Measurements from ENCODE around the gene SUDS3. TPM values are rescaled to one million over a fixed set of nuclear protein-coding genes. Genes with fewer than 3 reads are reported as not detected.

Gene SUDS3
- total RNA-seq, 4 donors from 2014 or later: 37.7 to 66.3 (median 50.1) TPM

DNA sequence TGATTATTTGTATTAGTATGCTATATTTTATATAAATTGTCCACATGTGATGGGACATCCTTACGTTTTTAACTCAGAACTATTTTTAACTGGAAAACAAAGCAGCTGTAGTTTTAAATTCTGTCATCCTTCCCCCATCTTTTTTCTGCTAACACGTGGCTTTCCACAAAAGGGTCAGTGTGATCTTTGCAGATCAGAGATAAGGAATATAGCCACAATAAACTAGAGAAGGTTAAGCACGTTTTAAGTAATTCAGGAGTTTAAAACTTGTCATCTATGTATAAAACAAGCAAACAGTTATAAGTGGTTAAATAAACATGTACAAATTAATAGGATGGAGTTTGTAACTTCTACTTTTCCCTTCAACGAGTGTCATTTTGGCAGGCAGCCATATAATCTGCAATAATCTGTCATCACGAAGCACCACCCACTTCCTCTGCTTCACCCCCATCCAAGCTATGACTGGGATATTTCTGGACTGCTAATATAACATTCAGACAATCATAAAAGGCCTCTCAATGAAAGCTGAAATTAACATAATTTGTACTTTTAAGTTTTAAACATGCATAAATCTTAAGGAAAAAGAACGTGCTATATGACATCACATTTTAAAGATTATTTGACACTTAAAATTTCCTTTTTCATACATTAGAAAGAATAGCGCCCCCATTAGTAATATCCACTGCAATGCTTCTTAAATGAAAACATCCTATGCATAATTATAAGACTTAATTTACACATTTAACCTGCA is 18.9 kb upstream of the SUDS3 start:
- Histone ChIP-seq H3K4me3 (no peak overlapping the region), H3K27me3 (no peaks in the 10 kb centered on the region), H3K36me3 (no peaks in the 10 kb centered on the region), H3K9me3 (no peaks in the 10 kb centered on the region), H3K4me1 (peaks cover 24% of the 10 kb centered on the region), H3K27ac (peak overlapping the region; percentile 83)
- 18% methylated on average over 7 of the region's 7 CpGs for WGBS
- no peak for TF ChIP-seq EP300 (IDR thresholded peaks at IDR 0.05)
- no peak for TF ChIP-seq CTCF (IDR thresholded peaks at IDR 0.05)
- no peak for TF ChIP-seq POLR2A (IDR thresholded peaks at IDR 0.05)
- no peak for TF ChIP-seq POLR2AphosphoS5 (IDR thresholded peaks at IDR 0.05)
- DNase-seq (ENCODE audit: low spot score in 2 of 2): no peak

- Histone ChIP-seq H3K4me1 (peaks cover 24% of the 10 kb centered on the region), H3K27ac (no peak overlapping the region), H3K4me3 (no peak overlapping the region), H3K36me3 (no peaks in the 10 kb centered on the region), H3K9me3 (no peaks in the 10 kb centered on the region), H3K27me3 (no peaks in the 10 kb centered on the region)
- TF ChIP-seq CTCF (IDR thresholded peaks at IDR 0.05) (no peak), POLR2A (IDR thresholded peaks at IDR 0.05) (no peak), EP300 (IDR thresholded peaks at IDR 0.05) (no peak)
- no peak for DNase-seq (ENCODE audit: low spot score in 2 of 2)
- WGBS: 84% methylated on average over 1 of the region's 1 CpG
These were observed 18.4 kb upstream of the SUDS3 start for GRCh38 chr12:118358008-118358359.

DNA sequence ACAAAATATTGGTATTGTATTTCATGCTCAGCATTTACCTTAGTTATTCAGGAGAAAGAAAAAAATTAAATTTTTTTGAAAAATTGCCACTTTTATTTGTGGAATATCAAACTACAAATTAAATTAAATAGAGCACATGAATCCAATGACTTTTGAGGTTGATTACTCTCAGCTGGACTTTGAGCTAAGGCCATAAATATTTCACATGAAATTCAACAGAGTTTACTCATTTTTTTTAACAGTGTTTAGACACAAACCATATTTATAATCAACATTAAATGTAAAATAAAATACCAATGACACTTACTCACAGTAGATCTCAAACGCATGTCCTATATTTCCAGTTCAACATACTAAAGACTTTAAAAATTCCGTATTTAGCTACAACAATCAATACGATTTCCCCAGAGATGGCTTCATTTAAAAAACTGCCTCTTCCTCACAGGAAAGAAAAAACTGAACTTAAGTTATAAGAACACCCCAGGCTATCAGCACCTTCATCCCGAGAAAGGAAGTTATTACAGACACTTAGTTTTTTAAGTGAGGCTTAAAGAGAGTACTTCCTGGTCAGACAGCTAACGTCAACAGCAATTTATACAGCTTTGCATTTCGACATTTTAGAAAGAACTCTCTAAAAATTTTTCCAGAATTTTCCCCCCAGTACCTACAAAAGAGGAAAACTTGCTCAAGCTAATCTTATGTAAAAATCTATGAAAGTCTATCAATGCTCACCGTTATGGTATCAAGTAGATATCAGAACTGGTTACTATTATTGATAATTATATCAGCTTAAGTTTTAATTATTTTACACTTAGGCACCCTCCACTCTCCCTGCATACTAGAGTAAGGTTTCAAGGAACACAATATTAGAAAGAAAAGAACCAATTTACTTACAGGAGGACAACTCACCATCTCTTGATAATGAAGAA is 17.5 kb upstream of the SUDS3 start:
- TF ChIP-seq POLR2AphosphoS5 (IDR thresholded peaks at IDR 0.05) (no peak), POLR2A (IDR thresholded peaks at IDR 0.05) (no peak), CTCF (IDR thresholded peaks at IDR 0.05) (no peak), EP300 (IDR thresholded peaks at IDR 0.05) (no peak)
- no peak for DNase-seq (ENCODE audit: low spot score in 2 of 2)
- Histone ChIP-seq H3K27ac (no peak overlapping the region), H3K27me3 (no peaks in the 10 kb centered on the region), H3K4me3 (peak overlapping the region; percentile 9), H3K36me3 (no peaks in the 10 kb centered on the region), H3K4me1 (peaks cover 24% of the 10 kb centered on the region), H3K9me3 (no peaks in the 10 kb centered on the region)
- 50% methylated on average over 7 of the region's 7 CpGs for WGBS

DNA sequence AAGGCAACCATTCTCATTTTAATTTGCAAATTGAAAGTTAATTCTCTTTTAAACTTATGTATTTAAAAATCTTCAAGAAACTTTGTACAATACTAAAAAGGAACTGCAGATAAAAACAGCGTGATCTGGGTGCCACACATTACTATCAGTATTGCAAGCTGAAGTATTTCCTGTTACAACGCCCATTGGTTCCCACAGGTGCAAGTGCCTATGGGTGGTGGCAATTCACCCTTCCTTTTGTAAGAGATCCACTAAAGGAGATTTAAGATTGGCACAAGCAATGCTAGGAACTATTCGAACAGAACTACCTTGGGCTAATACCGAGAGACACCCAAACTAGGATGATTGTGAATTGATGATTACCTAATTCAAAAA is 16.8 kb upstream of the SUDS3 start:
- Histone ChIP-seq H3K9me3 (no peaks in the 10 kb centered on the region), H3K36me3 (no peaks in the 10 kb centered on the region), H3K27me3 (no peaks in the 10 kb centered on the region), H3K4me1 (peaks cover 24% of the 10 kb centered on the region), H3K4me3 (no peak overlapping the region), H3K27ac (no peak overlapping the region)
- no peak for DNase-seq (ENCODE audit: low spot score in 2 of 2)
- TF ChIP-seq POLR2A (IDR thresholded peaks at IDR 0.05) (no peak), POLR2AphosphoS5 (IDR thresholded peaks at IDR 0.05) (no peak), EP300 (IDR thresholded peaks at IDR 0.05) (no peak), CTCF (IDR thresholded peaks at IDR 0.05) (no peak)
- 78% methylated on average over 4 of the region's 4 CpGs for WGBS

DNA sequence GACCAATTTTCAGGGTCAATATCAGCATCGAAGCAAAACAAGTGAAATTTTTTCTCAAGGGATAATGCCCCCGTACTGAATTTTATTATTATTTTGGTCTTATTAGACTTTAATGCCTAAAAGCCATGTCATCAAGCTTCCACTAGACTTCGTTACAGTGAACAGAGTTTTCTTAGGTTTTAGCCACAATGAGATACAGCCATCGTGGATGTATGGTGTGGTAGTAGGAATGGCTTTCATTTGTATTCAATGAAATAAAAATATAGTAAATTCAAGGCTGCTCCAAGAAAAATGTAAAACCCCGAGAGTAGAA is 15.3 kb upstream of the SUDS3 start:
- TF ChIP-seq POLR2A (IDR thresholded peaks at IDR 0.05) (no peak), EP300 (IDR thresholded peaks at IDR 0.05) (no peak), CTCF (IDR thresholded peaks at IDR 0.05) (no peak), POLR2AphosphoS5 (IDR thresholded peaks at IDR 0.05) (no peak)
- H3K36me3 ChIP-seq: no peaks in the 10 kb centered on the region
- H3K9me3 ChIP-seq: no peaks in the 10 kb centered on the region
- H3K4me3 ChIP-seq: no peak overlapping the region
- WGBS: 77% methylated on average over 5 of the region's 5 CpGs
- H3K27me3 ChIP-seq: no peaks in the 10 kb centered on the region
- H3K27ac ChIP-seq: no peak overlapping the region
- no peak for DNase-seq (ENCODE audit: low spot score in 2 of 2)
- peaks cover 22% of the 10 kb centered on the region for H3K4me1 ChIP-seq

Measured in suprapubic skin (tissue), 4 donors.